GM19193 (cell line): ENCODE data around the gene PSEN1.

Experiments
- POLR2A ChIP-seq: IDR thresholded peaks from 4 replicates; pipeline ENCODE4 v1.6.1; 2011; ENCODE audit not compliant: insufficient read depth, insufficient read length; ENCODE audit errors: extremely low read depth

Gene PSEN1

DNA sequence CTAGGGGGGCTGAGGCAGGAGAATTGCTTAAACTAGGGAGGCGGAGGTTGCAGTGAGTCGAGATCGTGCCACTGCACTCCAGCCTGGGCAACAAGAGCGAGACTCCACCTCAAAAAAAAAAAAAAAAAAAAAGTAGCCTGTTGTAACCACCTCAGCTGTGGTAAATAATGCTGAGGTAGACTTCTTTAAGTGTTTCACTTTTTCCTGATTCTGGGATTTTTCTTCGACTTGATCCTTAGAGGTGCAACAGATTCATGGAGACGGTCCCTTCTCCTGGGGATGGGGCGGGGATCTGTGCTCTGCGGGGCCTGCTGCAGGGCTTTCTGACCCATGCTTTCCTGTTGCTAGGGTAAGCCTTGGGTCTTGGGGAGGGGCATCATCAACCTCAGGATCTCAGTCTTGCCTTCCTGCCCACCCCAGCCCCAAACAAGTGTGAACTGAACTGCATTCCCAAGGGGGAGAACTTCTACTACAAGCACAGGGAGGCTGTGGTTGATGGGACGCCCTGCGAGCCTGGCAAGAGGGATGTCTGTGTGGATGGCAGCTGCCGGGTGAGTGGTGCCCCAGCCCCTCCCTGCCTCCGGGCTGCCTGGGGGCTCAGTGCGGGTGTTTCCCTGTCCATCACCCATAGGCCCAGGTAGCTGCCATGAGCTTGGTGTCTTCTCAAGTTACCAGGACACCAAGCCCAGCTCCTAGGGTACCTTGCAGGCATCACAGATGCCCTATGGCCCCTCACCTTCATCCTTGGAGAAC, 113.4 kb downstream of the PSEN1 start:
- no peak for TF ChIP-seq POLR2A

DNA sequence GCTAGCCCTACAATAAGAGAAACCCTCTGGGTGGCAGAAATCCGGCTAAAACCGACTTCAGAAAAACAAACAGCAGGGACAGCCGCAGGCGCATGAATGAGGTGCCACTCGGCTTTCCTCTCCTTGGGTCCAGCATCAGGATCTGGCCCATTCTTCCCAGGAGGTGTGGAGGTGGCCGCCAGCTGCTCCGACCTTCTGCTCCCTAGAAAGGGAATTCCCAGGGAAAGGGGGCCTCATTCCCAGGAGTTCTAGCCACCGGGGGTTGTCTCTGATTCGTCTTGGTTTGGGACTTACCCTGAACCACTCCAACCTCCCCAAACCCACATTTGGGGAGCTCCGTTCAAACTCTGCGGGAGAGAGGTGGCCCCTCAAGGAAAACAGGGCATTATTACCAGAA, 114.0 kb downstream of the PSEN1 start:
- TF ChIP-seq POLR2A: no peak

DNA sequence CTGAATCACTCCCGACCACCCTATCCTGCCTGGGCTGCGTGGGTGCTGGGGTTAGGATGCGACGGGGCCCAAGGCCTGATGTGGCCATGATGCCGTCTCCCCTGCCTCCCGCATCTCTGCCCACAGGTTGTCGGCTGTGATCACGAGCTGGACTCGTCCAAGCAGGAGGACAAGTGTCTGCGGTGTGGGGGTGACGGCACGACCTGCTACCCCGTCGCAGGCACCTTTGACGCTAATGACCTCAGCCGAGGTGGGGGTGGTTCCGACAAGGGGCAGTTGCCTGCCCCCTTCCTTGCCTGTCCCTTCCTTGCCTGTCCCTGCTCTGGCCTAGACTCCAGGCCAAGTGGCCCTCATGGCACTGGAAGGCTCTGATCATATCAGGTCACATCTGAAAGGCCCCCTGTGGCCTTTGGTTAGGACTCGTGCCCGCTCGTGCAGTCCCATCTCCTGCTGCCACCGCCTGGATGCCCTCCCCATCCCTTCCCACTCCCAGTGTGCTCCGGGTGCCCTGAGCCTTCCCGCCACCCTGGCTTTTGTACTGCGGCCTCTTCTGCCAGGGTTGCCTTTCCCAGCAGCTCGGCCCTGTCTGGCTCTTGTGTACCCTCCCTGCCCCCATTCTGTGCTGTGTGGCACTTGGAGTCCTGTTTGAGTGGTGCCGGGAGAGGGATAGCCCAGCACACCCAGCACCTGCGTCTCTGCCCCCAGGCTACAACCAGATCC, 114.6 kb downstream of the PSEN1 start:
- no peak for TF ChIP-seq POLR2A

DNA sequence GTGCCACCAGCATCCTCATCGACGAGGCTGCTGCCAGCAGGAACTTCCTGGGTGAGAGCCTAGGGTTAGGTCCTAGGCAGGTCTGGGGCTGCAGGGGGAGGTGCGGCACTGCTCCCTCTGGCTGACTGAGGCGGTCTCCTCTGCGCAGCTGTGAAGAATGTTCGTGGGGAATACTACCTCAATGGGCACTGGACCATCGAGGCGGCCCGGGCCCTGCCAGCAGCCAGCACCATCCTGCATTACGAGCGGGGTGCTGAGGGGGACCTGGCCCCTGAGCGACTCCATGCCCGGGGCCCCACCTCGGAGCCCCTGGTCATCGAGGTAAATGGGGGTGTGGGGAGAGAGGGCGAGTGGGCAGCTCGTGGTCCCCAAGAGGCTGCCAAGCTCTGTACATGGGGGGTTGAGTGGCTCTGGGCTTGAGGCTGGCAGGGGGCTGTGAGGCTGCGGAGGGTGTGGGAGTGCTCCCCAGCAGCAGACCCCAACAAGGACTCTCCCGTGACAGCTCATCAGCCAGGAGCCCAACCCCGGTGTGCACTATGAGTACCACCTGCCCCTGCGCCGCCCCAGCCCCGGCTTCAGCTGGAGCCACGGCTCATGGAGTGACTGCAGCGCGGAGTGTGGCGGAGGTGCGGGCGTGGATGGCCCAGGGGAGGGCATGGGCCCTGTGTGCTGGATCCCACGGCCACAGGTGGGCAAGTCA, 115.4 kb downstream of the PSEN1 start:
- TF ChIP-seq POLR2A: no peak

DNA sequence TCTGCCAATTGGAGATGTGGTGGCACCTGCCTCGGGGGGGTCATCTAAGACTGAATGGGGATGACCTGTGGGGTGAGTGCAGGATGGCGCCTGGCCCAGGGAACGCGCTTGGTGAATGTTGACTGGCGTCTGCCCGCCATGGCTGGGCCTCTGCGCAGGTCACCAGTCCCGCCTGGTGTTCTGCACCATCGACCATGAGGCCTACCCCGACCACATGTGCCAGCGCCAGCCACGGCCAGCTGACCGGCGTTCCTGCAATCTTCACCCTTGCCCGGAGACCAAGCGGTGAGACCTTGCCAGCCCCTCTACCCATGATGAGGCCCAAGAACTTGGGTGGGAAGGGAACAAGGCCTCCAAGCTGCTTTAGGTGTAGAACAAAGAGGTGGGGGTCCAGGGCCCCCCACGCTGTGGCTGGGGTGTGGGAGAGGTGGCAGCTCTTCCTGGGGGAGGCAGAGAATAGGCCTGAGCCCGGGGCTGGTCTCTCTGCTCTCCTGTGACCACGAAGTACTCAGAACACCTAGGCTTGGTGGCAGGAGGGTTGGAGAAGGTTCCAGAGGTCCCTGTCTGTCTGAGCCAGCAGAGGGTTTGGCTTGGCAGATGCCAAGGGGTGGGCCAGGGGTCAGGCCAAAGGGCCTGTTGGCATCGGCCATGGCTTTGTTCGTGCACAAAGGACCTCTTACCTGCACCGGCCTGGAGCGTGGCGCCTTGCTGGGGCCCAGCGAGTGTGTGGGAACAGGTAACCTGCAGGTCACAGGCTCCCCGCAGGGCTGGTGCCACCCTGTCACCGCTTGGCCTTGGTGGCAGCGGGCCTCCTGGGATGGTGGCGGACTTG, 116.4 kb downstream of the PSEN1 start:
- TF ChIP-seq POLR2A: no peak

DNA sequence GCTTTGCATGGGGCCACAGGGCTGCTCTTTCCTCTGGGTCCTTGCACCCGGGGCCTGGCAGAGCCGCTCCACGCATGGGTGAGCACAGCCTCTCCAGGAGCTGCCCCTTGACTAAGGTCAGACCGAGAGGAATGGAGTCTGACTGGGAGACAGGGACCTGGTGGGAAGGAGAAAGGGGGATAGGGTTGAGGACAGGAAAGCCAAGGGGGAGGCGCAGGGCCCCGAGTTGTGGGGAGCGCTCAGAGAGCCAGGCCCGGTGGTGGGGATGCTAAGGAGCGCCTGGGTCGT, 117.0 kb downstream of the PSEN1 start:
- TF ChIP-seq POLR2A: no peak

DNA sequence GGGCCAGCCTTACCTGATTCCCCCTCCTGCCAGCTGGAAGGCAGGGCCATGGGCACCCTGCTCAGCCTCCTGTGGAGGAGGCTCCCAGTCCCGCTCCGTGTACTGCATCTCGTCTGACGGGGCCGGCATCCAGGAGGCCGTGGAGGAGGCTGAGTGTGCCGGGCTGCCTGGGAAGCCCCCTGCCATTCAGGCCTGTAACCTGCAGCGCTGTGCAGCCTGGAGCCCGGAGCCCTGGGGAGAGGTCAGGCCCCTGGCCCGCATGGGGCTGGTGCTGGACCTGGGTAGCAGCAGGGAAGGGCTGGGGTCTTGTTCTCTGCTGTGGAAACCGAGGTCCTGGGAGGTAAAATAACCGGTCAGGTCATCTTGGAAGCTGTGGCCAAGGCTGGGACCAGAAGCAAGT, 117.4 kb downstream of the PSEN1 start:
- no peak for TF ChIP-seq POLR2A

DNA sequence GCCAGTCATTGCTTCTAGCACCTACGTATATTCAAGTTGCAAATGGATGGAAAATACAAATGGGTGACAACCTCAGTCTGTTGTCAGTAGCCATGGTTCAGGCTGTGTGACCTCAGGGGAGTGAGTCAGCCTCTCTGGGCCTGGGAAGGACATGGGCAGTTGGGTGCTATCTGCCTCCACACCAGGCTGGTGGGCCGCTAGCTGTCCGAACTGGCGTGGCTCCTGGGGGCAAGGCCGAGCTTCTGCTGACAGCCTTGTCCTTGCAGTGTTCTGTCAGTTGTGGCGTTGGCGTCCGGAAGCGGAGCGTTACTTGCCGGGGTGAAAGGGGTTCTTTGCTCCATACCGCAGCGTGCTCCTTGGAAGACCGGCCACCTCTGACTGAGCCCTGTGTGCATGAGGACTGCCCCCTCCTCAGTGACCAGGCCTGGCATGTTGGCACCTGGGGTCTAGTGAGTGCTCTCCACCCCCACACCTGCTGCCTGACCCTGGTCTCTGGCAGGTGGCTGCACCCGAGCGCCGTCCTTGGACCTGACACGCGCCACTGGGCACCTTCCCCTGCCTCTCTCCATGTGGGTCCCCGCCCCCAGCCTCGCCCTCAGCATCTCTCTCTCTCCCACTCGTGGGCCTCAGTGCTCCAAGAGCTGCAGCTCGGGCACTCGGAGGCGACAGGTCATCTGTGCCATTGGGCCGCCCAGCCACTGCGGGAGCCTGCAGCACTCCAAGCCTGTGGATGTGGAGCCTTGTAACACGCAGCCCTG, 118.1 kb downstream of the PSEN1 start:
- no peak for TF ChIP-seq POLR2A

DNA sequence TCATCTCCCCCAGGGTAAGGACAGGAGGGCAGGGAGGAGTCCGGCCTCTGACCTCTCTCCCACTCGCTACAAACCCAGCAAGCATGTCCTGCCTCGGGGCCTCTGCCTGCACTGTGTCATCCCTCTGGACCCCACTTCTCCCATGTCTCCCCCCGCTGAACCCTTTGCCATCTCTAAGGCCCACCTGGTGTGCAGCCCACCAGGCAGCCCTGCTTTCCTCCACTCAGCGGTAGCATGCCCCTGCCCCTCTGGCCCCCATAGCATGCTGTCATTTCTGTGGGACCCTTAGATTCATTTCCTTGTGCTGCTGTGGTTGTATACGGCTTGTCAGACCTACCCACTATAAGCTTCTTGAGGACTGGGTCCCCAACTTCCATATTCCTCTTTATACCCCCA, 118.7 kb downstream of the PSEN1 start:
- no peak for TF ChIP-seq POLR2A

DNA sequence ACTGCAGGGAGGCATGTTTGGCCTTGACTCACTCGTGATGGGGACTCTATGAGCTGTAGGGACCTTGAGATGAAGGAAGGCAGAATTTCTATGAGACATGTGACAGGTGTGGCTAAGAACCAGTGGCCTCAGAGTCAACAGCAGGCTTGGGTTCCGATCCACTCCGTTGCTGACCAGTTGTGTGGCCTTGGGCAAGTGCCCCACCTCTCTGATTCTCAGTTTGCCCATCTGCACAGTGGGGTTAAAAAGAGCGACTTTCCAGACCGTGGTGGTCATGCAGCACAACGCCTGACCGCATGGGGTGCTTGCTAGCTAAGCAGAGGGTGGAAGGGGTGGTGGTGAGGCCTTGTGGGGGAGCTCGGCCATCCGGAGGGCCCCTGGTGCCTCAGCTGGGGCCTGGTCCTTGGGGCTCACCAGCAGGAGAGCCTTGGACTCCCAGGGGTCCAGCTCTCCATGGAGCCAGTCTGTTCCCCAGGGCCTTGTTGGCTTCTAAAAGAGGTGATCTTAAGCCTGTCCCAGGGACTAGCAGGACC, 119.5 kb downstream of the PSEN1 start:
- no peak for TF ChIP-seq POLR2A

DNA sequence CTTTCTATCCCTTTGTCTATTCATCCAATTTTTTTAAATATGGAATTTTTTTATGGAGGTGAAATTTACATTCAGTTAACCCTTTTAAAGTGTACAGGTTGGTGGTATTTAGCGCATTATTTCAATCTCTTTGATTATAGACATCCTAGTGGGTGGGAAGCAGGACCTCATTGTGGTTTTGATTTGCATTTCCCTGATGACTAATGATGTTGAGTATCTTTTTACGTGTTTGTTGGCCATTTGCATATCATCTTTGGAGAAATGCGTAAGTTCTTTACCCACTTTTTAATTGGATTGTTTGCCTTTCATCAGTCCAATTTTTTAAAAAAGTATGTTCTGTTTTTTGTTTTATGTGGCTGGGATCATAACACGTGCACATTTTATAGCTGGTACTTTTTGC, 121.8 kb downstream of the PSEN1 start:
- TF ChIP-seq POLR2A: no peak

DNA sequence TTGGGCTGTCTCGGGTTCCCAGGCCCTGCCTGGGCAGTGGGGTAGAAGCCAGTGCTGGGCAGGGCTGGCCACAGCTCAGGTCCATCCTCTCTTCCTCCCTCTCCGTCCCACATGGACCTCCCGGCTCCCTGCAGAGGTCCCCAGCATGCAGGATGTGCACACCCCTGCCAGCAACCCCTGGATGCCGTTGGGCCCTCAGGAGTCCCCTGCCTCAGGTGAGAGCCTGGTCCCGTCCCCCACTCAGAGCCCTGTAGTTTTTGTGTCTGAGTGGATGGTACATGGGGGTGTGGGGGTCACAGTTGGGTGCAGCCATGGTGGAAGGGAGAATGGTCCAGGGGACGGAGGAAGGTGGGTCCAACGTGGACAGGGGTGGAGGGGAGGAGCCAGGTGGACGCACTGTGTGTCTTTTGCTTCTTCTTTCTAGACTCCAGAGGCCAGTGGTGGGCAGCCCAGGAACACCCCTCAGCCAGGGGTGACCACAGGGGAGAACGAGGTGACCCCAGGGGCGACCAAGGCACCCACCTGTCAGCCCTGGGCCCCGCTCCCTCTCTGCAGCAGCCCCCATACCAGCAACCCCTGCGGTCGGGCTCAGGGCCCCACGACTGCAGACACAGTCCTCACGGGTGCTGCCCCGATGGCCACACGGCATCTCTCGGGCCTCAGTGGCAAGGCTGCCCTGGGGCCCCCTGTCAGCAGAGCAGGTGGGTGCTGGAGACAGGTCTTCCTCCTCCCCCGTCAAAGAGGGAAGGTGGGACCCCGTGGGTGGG, 122.7 kb downstream of the PSEN1 start:
- TF ChIP-seq POLR2A: no peak

DNA sequence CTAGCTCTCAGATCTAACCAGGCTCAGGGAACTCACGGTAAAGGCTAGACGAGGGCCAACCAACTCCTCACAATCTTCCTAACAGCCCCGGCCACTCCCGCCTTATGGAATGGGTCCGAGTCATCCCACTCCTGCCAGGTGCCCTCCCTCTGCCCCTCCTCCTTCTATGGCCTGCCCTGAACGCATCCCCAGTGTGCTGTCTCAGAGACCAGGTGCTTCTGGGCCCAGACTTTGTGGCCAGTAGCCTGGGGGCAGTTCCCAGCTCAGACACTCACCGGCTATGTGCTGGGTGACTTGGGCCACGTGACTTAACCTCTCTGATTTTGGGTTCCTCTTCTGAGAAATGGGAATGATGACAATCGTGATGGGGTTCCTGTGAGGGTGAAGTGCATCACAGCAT, 123.5 kb downstream of the PSEN1 start:
- no peak for TF ChIP-seq POLR2A
